GM23248 (cell line): ENCODE data around the gene CDH22. TPM values are rescaled to one million over a fixed set of nuclear protein-coding genes. Genes with fewer than 3 reads are reported as not detected.

Source experiments
- DNase-seq: peaks from one replicate; pipeline ENCODE4 v3.0.0-alpha.2; 2015
- H2AFZ ChIP-seq: fragments of 200-600 bp; sonication (generic); 2 replicates; pipeline ENCODE4 v1.6.1; 2016; ENCODE audit warnings: antibody characterized with exemption
- H3F3A ChIP-seq: fragments of 200-600 bp; sonication (generic); 2 replicates; pipeline ENCODE4 v1.6.1; 2016; ENCODE audit warnings: mild to moderate bottlenecking, antibody characterized with exemption, mixed run types; ENCODE audit not compliant: insufficient read depth
- H3K27ac ChIP-seq: fragments of 200-600 bp; sonication (generic); 2 replicates; pipeline ENCODE4 v1.5.1; 2016; ENCODE audit warnings: mild to moderate bottlenecking
- H3K27me3 ChIP-seq: fragments of 200-600 bp; sonication (generic); replicated peaks from 2 replicates; pipeline ENCODE4 v1.6.1; 2016; ENCODE audit warnings: mild to moderate bottlenecking; ENCODE audit not compliant: insufficient read depth
- H3K36me3 ChIP-seq: fragments of 200-600 bp; sonication (generic); 2 replicates; pipeline ENCODE4 v1.6.1; 2016; ENCODE audit warnings: low read depth, mild to moderate bottlenecking
- H3K4me1 ChIP-seq: fragments of 200-600 bp; sonication (generic); 2 replicates; pipeline ENCODE4 v1.6.1; 2016; ENCODE audit warnings: mild to moderate bottlenecking; ENCODE audit not compliant: insufficient read depth
- H3K4me2 ChIP-seq: fragments of 200-600 bp; sonication (generic); one replicate; pipeline ENCODE4 v1.6.1; 2016; ENCODE audit warnings: mild to moderate bottlenecking; ENCODE audit not compliant: unreplicated experiment
- H3K4me3 ChIP-seq: fragments of 200-600 bp; sonication (generic); 2 replicates; pipeline ENCODE4 v1.5.1; 2016; ENCODE audit warnings: mild to moderate bottlenecking
- H3K79me2 ChIP-seq: fragments of 200-600 bp; sonication (generic); 2 replicates; pipeline ENCODE4 v1.6.1; 2016; ENCODE audit warnings: mild to moderate bottlenecking; ENCODE audit not compliant: insufficient read depth
- H3K9ac ChIP-seq: fragments of 200-600 bp; sonication (generic); 2 replicates; pipeline ENCODE4 v1.6.1; 2016; ENCODE audit warnings: mild to moderate bottlenecking
- H3K9me2 ChIP-seq: fragments of 200-600 bp; sonication (generic); 2 replicates; pipeline ENCODE4 v1.6.1; 2016; ENCODE audit warnings: mixed run types, mild to moderate bottlenecking, moderate library complexity; ENCODE audit not compliant: insufficient read depth
- H3K9me3 ChIP-seq: fragments of 200-600 bp; sonication (generic); one replicate; pipeline ENCODE4 v1.6.1; 2017; ENCODE audit warnings: low read depth
- H4K20me1 ChIP-seq: fragments of 200-600 bp; sonication (generic); 2 replicates; pipeline ENCODE4 v1.6.0; 2016; ENCODE audit not compliant: insufficient read depth
- EZH2 ChIP-seq: fragments of 200-600 bp; sonication (generic); IDR thresholded peaks from 2 replicates; pipeline ENCODE4 v1.6.1; 2018; ENCODE audit warnings: antibody characterized with exemption, mild to moderate bottlenecking; ENCODE audit not compliant: insufficient read depth, poor library complexity, severe bottlenecking
- EZH2phosphoT487 ChIP-seq: fragments of 200-600 bp; sonication (generic); IDR thresholded peaks from 2 replicates; pipeline ENCODE4 v1.6.1; 2018; ENCODE audit warnings: antibody characterized with exemption, moderate library complexity, mild to moderate bottlenecking, low read depth; ENCODE audit not compliant: insufficient read depth
- WGBS, 2 experiments: methylation state at CpG; one replicate each; pipeline ENCODE4 v1.1.6; 2015 to 2017; ENCODE audit warnings: low lambda C conversion rate in 2 of 2, low coverage in 1 of 2; ENCODE audit errors: missing lambda C conversion rate in 2 of 2; 5-methylcytosine and 5-hydroxymethylcytosine counted together
- in situ Hi-C: fragments of 300-500 bp; cut with MboI; formaldehyde crosslinking; loops from 2 replicates; pipeline ENCODE4 v1.15.0; 2020
- polyA plus RNA-seq: library from polyadenylated mRNA; unstranded; fragments of >200 nt; fragmentation: Nextera tagmentation; extraction: Ambion mirVana; gene quantifications from 2 replicates; pipeline ENCODE4 v1.2.1, GENCODE V29; 2016
- total RNA-seq: library from RNA; depleted of rRNA; stranded (reverse); fragments of >200 nt; shearing (Covaris generic); gene quantifications from 2 replicates; pipeline ENCODE4 v1.2.3, GENCODE V29; 2014

The CDH22 gene
- total and polyA plus RNA-seq, 2 experiments from 2014 or later, result not detected

GRCh38 chr20:46277602-46278001 is 30.7 kb downstream of the CDH22 start:
- no peaks in the 10 kb centered on the region; the same call in 1 of the 2 replicates for H3K27me3 ChIP-seq
- H2AFZ ChIP-seq, result no peak overlapping the region
- H3K4me2 ChIP-seq, result no peak overlapping the region
- in situ Hi-C loops, result no loop called here
- H3K4me3 ChIP-seq, result no peak overlapping the region
- H3K9me2 ChIP-seq, result no peaks in the 10 kb centered on the region
- H3K27ac ChIP-seq, result no peak overlapping the region
- no peaks in the 10 kb centered on the region for H3K4me1 ChIP-seq
- WGBS, 2 experiments, result 4 to 5% methylated on average over 4 to 8 of the region's 8 CpGs
- no peak for TF ChIP-seq EZH2
- no peak for TF ChIP-seq EZH2phosphoT487
- no peaks in the 10 kb centered on the region for H3F3A ChIP-seq
- H4K20me1 ChIP-seq, result no peaks in the 10 kb centered on the region
- DNase-seq, result no peak
- no peaks in the 10 kb centered on the region for H3K9me3 ChIP-seq
- no peak overlapping the region for H3K9ac ChIP-seq
- no peaks in the 10 kb centered on the region for H3K36me3 ChIP-seq
- no peaks in the 10 kb centered on the region for H3K79me2 ChIP-seq

DNA sequence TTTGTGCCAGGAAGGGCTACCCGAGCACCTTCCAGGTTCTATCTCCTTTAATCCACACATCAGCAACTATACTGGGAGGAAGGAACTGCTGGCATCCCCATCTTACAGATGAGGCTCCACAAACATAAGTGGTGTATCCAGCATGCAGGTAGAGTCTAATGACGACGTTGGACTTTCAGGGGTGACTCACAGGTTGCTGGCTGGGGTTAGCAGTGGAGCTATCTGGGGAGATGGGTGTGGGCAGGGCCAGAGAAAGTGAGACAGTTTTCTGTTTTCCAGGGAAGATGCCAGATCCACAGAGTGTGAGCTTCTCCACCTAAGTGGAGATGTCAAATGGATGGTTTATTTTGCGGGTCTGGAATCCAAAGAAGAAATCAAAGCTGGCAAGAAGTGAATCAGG is 31.8 kb downstream of the CDH22 start:
- H3K27me3 ChIP-seq, result no peaks in the 10 kb centered on the region; the same call in 1 of the 2 replicates
- H3F3A ChIP-seq, result no peaks in the 10 kb centered on the region
- no peak overlapping the region for H2AFZ ChIP-seq
- in situ Hi-C loops, result no loop called here
- H3K36me3 ChIP-seq, result no peaks in the 10 kb centered on the region
- H3K4me1 ChIP-seq, result no peaks in the 10 kb centered on the region
- DNase-seq, result peak; percentile 33
- no peaks in the 10 kb centered on the region for H3K9me3 ChIP-seq
- no peak overlapping the region for H3K27ac ChIP-seq
- TF ChIP-seq EZH2phosphoT487, result no peak
- no peak for TF ChIP-seq EZH2
- H3K9me2 ChIP-seq, result no peaks in the 10 kb centered on the region
- H3K79me2 ChIP-seq, result no peaks in the 10 kb centered on the region
- no peak overlapping the region for H3K9ac ChIP-seq
- no peak overlapping the region for H3K4me2 ChIP-seq
- H3K4me3 ChIP-seq, result no peak overlapping the region
- WGBS, 2 experiments, result 15 to 19% methylated on average over 4 of the region's 4 CpGs
- H4K20me1 ChIP-seq, result no peaks in the 10 kb centered on the region

DNA sequence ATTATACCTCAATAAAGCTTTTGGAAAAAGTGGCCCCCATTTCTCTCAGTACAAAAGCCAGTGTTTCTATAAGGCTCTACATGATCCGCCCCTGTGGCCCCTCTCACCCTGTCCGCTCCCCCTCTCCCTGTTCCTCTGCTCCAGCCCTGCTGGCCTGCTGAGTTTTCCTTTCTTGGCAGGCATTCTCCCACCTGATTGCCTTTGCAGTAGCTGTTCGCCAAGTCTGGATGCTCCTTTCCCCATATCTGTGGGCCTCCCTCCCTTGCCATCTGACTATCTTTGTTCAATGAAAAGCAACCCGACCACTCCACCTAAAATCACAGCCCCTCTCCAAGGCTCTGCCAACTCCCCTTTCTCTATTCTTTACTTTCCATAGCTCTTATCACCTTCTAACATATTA is 33.2 kb downstream of the CDH22 start:
- no peaks in the 10 kb centered on the region for H3K9me3 ChIP-seq
- H3K27me3 ChIP-seq, result no peaks in the 10 kb centered on the region; the same call in 1 of the 2 replicates
- H2AFZ ChIP-seq, result no peak overlapping the region
- no peaks in the 10 kb centered on the region for H3F3A ChIP-seq
- H3K4me1 ChIP-seq, result no peaks in the 10 kb centered on the region
- no peaks in the 10 kb centered on the region for H3K79me2 ChIP-seq
- H3K4me2 ChIP-seq, result no peak overlapping the region
- H3K9me2 ChIP-seq, result no peaks in the 10 kb centered on the region
- no peak for TF ChIP-seq EZH2
- TF ChIP-seq EZH2phosphoT487, result no peak
- 32 to 42% methylated on average over 4 of the region's 4 CpGs for WGBS, 2 experiments
- H3K4me3 ChIP-seq, result no peak overlapping the region
- DNase-seq, result no peak
- no peaks in the 10 kb centered on the region for H4K20me1 ChIP-seq
- H3K27ac ChIP-seq, result no peak overlapping the region
- H3K36me3 ChIP-seq, result no peaks in the 10 kb centered on the region
- no peak overlapping the region for H3K9ac ChIP-seq
- in situ Hi-C loops, result no loop called here

DNA sequence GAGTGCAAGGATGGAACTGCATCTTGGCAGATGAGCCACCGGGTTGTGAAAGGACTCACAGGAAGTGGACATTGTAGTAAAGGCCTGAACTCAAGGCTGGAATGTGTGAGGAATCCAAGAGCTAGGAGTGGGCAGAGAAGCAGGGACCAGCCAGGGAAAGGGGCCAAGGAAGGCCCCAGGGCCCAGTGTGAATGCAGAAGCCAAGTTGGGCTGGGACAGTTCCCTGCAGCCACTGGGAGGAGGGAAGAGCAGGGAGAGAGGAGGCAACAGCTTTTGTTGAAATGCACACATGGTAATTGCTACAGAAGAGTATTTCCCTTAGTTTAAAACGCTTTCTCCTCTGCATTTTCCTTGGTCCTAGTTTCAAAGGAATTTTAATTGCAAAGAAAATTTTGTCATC is 34.6 kb downstream of the CDH22 start:
- no peak for DNase-seq
- Histone ChIP-seq H3K4me1 (no peaks in the 10 kb centered on the region), H3K79me2 (no peaks in the 10 kb centered on the region), H3K9me2 (no peaks in the 10 kb centered on the region), H3K27me3 (peaks cover 5% of the 10 kb centered on the region; the same call in 1 of the 2 replicates), H3K27ac (no peak overlapping the region), H3F3A (no peaks in the 10 kb centered on the region), H2AFZ (no peak overlapping the region), H3K4me2 (no peak overlapping the region), H3K4me3 (no peak overlapping the region), H3K9me3 (no peaks in the 10 kb centered on the region), H4K20me1 (no peaks in the 10 kb centered on the region), H3K36me3 (no peaks in the 10 kb centered on the region), H3K9ac (no peak overlapping the region)
- whole genome bisulfite sequencing, 2 experiments, result 0 to 2% methylated on average over 2 of the region's 2 CpGs
- in situ Hi-C loops, result no loop called here
- no peak for TF ChIP-seq EZH2
- no peak for TF ChIP-seq EZH2phosphoT487

GRCh38 chr20:46272389-46273047 is 35.8 kb downstream of the CDH22 start:
- Histone ChIP-seq H4K20me1 (no peaks in the 10 kb centered on the region), H3K4me2 (no peak overlapping the region), H3K36me3 (no peaks in the 10 kb centered on the region), H3K27me3 (peaks cover 6% of the 10 kb centered on the region; the same call in 1 of the 2 replicates), H3K9ac (no peak overlapping the region), H3F3A (no peaks in the 10 kb centered on the region), H3K27ac (no peak overlapping the region), H3K4me3 (no peak overlapping the region), H2AFZ (no peak overlapping the region), H3K4me1 (no peaks in the 10 kb centered on the region), H3K79me2 (no peaks in the 10 kb centered on the region), H3K9me3 (no peaks in the 10 kb centered on the region), H3K9me2 (no peaks in the 10 kb centered on the region)
- DNase-seq, result no peak
- 0% methylated on average over 1 of the region's 1 CpG for WGBS, 2 experiments
- TF ChIP-seq EZH2 (no peak), EZH2phosphoT487 (no peak)
- in situ Hi-C loops, result no loop called here
